HG03280 (cell line): ENCODE data around the gene IP6K3.
A peak's percentile ranks its signal among the peaks of the same experiment; 100 is the strongest.

ENCODE experiments used
- ATAC-seq: cut with Tn5 transposase; IDR thresholded peaks from one replicate; pipeline ENCODE4 v1.9.1; 2021; ENCODE audit warnings: mild to moderate bottlenecking, moderate library complexity; ENCODE audit not compliant: unreplicated experiment

The IP6K3 gene, protein sequence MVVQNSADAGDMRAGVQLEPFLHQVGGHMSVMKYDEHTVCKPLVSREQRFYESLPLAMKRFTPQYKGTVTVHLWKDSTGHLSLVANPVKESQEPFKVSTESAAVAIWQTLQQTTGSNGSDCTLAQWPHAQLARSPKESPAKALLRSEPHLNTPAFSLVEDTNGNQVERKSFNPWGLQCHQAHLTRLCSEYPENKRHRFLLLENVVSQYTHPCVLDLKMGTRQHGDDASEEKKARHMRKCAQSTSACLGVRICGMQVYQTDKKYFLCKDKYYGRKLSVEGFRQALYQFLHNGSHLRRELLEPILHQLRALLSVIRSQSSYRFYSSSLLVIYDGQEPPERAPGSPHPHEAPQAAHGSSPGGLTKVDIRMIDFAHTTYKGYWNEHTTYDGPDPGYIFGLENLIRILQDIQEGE

DNA sequence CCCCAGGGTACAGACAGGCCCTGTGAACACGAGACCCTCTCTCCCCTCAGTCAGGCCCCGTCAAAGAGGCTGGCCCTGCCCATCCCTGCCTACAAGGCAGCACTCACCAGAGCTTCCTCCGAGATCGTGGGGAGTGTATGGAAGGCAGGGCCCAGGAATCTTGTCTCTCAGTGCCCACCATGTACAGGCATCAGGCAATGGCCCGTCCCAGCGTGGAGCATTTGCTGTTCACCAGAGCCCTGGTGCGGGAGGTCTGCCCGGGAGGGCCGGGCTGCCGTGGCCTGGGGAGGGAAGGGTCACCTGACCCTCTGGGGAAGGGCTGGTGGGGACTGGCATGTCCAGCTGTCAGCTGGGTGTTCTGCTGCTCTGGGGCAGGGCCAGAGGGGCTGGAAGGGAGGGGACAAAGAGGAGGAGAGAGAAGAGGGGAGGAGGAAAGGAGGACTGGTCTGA, at the start of gene IP6K3:
Gene IP6K3 (minus strand): TSS at position 255 of the 450 bp plus-strand sequence. CDS start 11,429 bp downstream, outside the sequence.
- no peak for ATAC-seq

DNA sequence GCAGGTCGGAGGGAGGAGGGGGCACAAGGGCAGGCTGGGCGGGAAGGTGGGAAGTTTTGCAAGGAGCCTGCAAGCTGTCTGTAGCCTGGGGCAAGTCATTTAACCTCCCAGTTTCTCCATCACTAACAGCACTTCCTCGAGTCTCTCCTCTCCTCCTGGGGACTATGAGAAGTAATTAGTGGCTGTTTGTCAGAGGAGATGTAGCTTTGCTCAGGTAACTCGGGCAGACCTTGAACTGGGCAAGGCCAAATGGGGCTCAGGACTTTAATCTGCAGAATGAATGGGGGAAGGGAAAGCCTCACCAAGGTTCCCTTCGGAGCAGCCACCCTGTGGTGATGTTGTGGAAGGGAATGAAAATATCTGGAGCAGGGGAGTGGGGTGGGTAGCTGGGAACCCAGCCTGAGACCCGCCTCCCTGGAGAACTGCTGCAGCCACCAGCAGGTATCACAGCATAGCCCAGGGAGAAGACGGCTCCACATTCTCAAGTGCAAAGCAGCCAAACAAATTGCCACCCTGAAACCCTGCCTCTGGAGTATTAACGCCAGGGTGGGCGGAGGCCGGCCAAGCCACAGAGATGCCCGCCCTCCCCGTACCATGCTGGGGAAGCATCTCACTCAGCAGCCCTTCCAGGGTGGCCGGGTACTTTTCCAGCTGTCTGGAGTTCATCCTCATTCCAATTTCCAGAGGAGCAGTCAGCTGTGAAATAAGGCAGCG, 48.4 kb upstream of the IP6K3 start:
- no peak for ATAC-seq

DNA sequence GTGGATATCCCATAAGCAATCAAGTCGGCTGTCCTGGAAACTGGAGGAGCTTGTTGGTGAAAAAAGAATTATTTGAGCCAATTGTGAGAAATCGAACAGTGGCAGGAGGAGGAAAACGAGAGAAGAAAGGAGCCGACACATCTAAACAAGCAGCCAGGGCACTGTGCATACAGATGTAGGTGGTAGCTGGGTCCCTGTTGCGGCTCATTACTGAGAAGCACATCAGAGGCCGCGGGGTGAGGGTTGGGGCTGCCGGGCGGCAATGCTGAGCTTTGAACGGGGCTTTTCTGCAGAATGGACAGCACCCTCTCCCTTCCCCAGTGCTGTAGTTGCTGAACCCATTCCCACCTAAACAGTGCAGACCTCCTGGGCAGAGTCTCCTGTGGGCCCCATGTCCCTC, 46.3 kb upstream of the IP6K3 start:
- ATAC-seq, result no peak

DNA sequence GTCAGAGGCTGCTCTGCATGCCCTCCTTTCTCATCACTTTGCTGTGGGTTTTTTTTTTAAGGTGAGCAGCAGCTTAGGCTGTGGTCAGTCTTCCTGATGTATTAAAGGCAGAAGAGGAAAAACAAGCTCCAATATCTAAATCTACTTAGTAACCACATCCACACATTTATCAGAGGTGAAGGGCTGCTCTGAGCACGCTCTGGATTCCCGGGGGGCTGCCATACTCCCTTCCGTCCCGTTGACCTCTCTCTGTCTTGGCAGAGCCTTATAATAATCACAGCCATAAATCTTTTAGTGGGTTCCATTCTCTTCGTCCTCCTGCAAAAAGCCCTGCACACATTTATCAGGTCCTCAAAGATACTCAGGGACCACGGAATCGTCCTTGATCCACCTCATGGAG, 44.9 kb upstream of the IP6K3 start:
- ATAC-seq, result no peak

DNA sequence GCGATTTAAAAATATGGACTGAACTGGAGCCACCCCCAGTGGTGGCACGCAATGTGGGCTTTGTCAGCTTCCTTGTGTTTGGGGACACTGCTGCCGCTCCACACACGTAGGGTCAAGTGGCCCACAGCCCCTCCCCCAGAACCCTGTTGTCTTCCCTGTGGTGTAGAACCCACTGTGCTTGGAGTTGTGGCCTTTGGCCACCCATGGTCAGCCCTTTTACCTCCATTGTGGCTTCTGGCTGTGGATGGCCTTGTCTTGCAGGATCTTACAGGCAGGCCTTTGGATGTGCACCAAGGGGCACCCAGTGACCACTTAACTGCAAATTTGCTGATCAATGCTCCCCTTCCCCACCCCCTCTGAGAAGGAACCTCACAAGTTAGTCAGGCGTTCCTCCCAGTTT, 44.2 kb upstream of the IP6K3 start:
- ATAC-seq, result no peak

DNA sequence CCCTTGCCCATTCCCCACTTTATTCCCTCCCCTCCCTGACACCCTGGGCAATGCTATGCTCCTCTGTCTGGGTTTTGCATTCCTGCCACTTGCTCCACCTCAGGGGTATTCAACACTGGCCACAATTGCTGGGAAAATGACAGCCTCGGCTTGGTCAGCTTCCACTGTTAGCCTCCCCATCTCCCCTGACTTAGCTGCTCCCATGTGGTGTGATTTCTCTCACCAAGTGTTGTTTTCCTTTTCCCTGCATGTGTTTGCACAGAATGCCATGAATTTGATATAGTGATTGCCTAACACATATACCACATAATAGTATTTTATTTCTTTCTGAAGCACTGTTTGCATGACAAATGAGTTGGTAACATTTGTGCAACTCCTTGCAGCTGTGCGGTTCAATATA, 43.7 kb upstream of the IP6K3 start:
- no peak for ATAC-seq

DNA sequence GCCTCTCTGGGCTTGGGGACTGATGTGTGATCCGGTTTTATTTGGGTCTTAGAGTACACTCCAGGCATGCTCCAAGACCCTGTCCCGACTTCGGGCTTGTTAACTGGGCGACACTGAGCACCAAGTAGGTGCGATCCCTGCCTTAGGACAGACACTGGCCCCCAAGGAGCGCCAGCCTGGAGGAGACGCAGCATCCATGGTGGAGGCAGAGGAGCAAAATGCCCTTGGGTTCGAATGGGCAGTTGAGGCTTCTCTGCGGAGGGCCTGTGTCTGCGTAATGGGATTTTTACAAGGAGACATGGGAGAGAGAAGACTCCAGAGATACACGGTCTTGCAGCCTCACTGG, 42.8 kb upstream of the IP6K3 start:
- no peak for ATAC-seq

DNA sequence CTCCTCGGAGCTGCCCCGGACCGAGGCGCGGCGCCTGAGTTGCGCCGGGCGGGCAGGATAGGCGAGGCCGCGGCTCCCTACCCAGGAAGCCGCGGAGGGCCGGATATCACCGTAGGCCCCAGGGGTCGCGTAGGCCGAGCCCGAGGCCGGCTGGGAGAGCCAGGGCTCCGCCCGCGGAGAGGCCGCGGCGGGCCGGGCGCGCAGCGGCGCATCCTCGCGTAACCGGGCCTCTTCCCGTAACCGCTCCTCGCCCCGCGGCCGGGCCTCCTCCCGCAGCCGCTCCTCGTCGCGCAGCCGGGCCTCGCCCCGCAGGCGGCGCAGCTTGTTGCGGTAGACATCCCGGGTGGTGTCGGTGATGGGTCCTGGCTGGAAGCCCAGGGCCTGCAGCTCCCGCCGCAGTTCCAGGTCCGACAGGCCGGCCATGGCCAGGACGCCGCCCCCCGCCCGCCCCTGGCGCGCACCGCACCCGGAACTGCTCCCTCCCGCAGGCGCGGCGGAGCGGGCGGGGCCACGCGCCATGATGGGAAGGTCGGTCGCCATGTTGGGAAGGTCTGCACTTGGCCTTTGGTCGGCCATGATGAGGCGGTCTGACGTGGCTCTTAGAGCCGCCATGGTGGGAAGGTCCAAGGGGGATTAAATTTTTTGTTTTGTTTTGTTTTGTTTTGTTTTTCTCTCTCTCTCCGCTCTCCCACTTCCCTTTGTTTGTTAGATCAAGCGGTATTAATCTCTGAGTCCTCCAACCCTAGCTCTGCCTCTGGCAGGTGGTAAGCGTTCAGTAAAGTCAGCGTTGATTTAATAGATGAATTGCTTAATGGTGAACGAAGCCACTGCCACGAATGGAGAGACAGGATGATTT, 42.2 kb upstream of the IP6K3 start, which contains the start of gene LEMD2:
Gene LEMD2 (minus strand): TSS at position 437 of the 856 bp plus-strand sequence. CDS start 14 bp downstream, at position 423.
- peak; percentile 82 for ATAC-seq

DNA sequence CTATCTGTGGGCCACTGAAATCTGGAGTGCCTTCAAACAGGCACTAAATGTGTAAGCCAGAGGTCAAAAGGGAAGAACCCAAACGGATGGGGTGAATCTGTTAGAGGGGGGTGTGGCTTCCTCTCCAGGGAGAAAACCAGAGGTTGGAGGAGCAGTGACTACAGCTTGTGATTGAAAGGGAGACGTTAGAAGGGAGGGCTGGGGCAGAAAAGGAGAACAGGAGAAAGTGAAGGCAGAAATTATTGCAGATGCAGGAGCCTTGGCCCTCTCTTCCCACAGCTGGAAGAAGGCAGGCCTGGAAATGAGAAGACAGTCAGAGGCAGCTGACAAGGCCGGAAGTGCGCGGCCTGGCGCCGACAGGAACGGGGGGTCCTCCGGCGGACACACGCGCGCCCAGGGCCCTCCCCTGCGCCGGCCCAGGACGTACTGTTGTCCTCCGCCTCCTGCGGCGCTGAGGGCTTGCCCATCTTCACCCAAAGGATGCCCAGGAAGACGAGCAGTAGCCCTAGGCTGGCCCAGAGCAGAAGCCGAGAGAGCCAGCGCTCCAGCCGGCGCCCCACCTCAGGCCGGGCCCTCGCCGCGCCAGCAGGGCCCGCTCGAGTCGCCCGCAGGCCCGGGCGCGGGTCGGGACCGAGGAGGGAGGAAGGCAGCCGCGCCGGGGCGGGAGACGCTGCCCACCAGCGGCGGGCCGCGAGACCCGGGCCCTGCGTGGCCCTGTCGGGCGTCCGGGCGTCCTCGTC, 41.4 kb upstream of the IP6K3 start:
- ATAC-seq, result peak; percentile 45

DNA sequence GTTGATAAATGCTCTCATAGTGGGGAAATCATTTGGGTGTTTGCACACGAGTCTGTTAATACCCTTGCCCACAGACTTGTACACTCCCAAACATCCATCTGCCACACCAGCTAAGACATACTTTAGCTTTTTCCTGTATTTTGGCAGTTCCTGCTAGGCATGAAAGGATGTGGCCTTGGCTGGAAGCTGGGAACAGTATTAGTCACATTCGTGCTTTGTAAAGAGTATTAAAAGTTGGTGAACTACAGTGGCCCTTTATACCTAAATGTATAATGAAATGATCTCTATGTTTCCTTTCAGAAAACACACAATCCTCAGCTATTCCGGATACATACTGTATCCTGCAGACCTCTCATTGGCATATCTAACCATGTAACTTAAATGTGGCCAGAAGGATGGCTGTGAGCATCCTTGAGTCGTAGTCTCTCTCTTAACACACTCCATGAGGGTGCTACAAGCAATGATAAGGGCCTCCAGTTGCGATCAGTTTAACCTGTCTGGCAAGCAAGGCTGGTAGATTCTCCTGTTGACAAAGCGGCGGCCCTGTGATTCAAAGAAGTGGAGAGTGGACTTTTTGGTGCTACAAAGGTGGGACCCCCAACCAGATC, 40.7 kb upstream of the IP6K3 start:
- ATAC-seq, result no peak

DNA sequence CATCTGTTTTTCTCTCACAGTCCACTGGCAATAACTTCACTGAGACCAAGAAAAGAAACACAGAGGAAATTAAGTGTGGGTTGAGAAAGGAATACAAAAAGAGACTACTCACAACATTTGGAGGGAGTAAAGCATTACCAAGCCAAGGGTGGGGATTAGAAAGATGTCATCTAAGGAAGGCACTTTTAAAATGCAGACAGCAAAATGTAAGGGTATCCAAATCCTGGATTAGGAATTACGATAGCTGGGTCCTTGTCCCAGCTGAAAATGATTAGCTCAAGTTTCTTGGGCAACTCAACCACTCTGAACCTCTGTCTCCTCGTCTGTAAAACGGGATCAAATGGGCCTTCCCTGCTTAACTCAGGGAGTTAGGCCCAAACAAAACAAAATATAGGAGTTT, 40.0 kb upstream of the IP6K3 start:
- no peak for ATAC-seq

DNA sequence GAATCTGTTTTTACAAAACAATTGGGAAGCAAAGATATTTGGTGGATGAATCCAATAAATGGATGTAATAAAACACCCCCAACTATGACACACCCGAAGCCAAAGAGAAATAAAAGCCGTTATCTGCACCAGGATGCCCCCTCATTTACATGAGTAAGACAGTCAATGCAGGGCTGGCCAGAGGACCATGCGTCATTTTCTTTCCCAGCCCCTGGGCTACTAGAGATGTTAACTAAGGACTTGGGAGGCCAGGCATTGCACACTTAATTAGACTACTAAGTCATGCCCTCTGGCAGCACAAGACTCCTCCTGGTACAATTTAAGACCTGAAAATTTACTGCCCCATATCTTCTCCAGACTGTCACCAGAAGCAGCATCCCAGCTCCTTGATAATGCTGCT, 39.1 kb upstream of the IP6K3 start:
- no peak for ATAC-seq

DNA sequence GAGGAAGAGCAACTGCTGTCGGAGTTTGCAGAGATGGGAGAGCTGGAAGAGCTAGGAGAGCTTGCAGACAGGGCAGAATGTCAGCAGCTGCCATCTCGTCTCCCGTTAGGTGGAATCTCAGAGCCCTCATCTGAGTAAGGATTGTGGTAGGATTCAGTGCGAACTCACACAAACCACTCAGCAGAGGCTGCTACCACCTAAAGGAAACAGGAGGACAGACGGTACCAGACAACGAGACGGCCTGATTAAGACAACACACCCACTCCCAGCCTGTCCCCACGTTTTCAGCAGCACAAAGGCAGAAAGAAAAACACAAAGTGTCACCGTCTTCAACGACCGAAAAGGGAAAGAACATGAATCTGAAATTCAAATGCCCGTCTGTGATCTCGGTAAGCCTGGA, 38.1 kb upstream of the IP6K3 start:
- no peak for ATAC-seq

DNA sequence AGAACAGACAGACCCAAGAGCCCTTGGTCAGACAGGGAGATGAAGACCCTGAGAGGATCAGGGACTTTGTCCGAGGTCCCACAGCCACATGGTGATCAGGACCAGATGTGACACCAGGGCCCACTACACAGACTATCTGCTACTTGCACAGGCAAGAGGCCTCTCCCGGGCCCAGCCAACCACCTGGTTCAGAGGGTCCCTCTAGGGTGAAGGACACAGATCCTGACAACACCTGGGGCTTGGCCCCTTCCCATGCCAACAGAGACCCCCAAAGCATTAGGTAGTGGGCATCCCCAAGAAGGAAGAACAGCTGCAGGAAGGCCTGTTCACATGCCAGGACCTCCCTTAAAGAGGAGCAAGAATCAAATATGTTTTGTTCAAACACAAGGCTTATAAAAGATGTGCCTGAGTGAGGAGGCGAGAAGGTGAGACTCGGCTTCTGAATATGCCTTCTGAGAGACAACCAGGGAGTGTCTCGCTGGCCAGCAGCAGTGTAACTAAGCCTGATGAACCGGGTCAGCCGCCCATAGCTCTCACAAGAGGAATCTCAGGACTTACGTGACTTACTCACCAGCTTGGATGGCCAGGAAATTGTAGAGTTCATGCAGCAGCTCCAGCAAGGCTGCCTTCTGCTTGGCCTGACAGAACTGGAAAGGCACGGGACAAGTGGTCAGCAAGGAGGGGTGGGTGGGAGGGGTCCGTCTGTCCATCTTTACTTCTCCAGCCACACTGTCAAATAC, 37.2 kb upstream of the IP6K3 start:
- ATAC-seq, result no peak

DNA sequence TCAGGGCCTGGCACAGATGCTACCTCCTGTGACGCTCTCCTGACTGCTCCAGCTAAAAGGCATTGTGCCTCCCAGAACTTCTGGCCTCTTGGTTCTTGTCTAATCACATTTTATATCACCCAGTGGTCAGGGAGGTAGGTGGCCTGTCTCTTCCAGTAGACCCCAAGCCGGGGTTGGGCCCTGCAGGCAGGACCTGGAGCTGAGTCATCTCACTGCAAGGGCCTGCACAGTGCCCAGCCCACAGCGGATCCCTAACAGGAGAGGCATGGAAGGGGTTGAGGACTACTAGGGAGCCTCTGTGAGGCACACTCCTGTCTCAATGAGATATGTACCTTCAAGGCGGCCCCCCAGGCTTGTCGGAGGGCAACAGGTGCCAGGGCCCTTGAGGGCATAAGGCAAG, 35.9 kb upstream of the IP6K3 start:
- ATAC-seq, result no peak

DNA sequence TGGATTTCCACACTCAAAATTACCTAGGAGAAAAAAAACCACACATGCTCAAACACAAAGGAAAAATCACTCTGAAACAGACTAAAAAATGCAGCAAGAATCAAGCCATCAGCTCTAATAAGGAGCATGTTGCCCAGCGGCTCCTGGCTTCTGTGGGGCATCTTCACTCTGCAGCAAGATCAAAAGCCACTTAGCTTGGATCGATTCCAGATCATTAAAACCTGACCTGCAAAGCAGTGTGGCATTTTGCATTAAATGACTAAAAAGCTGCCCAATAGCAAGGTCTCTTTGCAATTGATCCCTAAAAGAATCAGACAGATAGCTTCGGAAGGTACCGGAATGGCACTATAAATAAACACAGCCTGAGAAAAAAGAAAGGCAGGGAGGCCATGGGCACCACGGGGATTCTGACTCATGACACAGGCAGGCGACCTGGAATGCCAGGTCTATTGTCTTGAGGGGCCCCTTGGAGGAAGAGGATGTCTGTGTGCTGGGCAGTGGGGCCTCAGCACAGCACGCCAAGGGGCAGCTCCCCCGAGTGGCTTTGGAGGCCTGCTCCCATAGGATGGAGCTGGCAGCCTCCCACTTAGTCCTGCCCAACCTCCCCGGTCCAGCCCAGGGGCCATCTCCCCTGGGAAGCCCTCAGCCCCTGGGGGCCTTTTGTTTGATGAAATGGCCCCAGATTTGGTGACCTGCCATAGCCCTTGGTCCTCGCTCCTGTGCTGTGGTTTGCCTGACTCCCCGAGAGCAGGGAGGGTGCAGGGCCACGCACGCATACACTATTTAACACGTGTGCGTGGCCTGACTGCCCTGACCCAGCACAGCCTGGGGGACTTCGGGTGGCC, 34.6 kb upstream of the IP6K3 start:
- no peak for ATAC-seq

DNA sequence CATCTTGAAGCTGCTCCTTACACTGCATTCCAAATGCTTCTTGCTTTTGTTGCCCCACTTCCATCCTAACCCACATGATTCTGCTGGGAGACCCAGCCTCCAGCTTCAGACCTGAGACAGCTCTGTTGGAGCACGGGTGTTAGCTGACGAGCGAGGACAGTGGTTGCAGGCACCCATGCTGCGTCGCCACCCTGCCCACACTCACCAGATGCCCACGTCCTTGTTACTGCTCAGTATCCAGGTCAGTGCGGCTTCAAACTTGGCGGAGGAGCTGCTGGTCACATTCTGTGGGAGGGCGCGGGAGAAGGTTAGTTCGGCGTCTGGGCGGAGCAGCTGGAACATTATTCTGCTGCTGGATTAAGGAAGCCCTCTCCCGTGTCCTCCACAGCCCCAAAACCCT, 33.2 kb upstream of the IP6K3 start:
- ATAC-seq, result no peak

DNA sequence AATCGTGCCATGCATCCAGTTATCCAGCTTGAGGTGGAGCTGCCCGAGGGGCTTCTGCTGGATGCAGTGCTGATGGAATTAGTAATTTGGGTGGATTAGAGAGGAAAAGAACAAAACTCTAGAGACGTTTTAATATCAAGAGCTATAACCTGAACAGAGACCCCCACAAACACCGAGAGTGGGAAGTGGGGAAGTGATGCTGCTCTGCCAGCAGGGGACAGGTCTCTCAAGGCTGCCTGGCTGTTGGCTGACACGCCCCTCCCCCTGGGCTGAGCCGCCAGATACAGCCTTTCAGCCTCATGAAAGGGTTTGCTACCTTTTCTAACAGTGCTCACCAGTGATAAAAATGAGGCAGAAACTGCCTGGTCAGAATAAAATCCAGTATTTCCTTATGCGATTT, 32.6 kb upstream of the IP6K3 start:
- no peak for ATAC-seq
